MM.1S (cell line): ENCODE results near the gene UPK3B.
"Not testable (repeated sequence)": the region's sequence is repeated elsewhere in the genome, so short reads cannot be mapped to it uniquely, and the experiment has no call there.

Source experiments
- CTCF ChIP-seq: fragments of 300-600 bp; sonication (generic); IDR thresholded peaks from 2 replicates; pipeline ENCODE4 v1.5.1; 2016; ENCODE audit warnings: antibody characterized with exemption, low read length, mixed read lengths
- EZH2phosphoT487 ChIP-seq: fragments of 300-600 bp; sonication (generic); IDR thresholded peaks from 2 replicates; pipeline ENCODE4 v1.6.1; 2018; ENCODE audit warnings: antibody characterized with exemption, low read length

GRCh38 chr7:76498583-76499200 is 11.7 kb upstream of the UPK3B start:
- TF ChIP-seq CTCF, EZH2phosphoT487: not testable (repeated sequence)
